GM18867 (cell line): ENCODE data around the gene C2orf72.
"Not testable (repeated sequence)": the region's sequence is repeated elsewhere in the genome, so short reads cannot be mapped to it uniquely, and the experiment has no call there.

Source experiments
- ATAC-seq: cut with Tn5 transposase; IDR thresholded peaks from one replicate; pipeline ENCODE4 v1.9.1; 2021; ENCODE audit warnings: mild to moderate bottlenecking, moderate library complexity; ENCODE audit not compliant: unreplicated experiment

The C2orf72 gene

DNA sequence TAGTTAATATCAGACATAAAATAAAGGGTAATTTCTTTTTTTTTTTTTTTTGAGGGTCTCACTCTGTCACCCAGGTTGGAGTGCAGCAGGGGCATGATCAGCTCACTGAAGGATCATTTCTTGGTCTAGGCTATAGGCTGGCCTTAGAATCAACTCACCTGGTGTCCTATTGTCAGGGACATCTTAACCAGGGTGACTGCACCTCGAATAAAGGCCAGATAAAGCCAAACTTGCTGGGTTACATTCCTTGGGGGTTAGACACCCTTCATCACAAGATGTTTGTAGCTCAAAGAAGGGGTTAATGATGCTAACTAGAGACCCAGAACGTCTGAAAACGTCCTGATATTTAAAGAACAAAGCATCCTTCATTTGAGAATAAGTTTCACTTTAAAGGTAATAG is 23.5 kb upstream of the C2orf72 start:
- no peak for ATAC-seq

DNA sequence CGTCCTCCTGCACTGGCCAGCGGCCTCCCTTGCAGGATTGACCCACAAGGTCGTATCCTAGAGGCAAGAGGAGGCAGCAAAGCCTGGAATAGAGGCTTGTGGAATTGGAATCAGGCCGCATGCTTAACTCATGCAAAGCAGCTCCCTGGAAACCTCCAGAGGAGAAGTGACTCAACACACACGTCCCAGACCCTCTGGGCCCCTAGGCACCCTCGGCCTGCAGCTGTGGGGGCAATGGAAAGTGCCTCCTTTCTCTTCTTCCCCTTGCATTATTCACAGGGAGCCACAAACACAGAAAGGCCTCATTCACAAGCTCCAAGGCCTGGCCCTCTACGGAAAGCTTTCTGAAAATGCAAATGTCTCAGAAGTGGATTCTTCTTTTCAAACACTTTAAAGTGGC is 21.8 kb upstream of the C2orf72 start:
- ATAC-seq = no peak

DNA sequence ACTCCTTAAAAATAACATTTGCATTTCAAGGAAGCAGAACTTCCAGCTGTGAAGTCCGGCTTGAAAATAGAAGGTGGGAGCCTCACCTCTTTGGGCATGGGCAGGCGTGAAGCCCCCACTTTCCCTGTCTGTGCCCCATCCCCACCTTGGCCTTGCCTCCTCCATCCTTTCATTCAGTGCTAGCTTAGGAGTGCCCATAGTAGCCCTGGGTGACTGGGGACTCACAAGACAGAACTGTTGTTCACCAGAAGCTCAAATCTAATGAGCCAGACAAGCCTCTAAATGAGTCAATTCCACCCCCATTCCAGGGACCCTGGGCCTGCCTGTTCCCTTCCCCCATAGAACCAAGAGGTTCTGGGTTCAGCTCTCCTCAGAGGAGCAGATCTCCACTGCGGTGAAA is 21.4 kb upstream of the C2orf72 start:
- ATAC-seq = no peak

DNA sequence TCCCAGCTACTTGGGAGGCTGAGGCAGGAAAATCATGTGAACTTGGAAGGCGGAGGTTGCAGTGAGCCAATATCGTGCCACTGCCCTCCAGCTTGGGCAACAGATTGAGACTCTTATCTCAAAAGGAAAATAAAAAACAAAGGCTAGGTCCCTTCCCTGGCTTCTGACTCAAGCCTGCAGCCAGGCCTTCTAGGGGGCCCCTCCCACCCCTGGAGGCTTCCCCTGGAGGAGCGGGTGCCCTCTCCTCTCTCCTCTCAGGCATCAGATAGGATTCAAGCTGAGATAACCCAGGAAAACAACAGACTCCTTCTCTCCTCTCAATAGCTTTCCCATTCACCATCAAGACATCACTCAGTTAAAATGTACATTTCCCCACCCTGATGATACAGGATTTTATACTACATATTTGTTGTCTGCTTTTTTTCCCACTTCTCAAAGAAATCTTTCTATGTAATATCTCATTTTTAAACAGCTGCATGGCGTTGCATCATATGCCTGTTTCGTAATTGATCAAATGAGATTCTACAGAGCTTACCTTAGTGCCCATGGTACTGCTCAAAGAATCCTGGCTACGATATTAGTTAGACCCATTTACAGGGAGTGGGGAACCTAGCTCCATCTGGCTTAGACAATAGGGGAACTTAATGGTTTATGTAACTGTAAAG is 20.6 kb upstream of the C2orf72 start:
- no peak for ATAC-seq

DNA sequence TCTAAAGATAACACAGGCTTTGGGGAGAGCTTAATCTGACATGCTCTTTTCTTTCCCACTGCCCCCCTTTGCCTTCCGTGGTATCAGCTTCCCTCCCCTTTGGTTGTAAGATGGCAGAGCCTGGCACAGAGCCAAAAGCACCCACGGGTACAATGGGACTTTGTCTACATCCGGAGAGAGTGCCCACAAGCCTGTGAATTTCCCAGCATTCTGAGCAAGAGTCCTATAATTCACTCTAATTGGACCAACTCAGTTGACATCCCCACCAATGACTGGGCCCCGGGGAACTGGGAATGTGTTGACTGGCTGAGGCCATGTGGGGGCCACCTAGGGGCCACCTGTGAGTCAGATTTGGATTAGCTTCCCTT is 20.1 kb upstream of the C2orf72 start:
- no peak for ATAC-seq

DNA sequence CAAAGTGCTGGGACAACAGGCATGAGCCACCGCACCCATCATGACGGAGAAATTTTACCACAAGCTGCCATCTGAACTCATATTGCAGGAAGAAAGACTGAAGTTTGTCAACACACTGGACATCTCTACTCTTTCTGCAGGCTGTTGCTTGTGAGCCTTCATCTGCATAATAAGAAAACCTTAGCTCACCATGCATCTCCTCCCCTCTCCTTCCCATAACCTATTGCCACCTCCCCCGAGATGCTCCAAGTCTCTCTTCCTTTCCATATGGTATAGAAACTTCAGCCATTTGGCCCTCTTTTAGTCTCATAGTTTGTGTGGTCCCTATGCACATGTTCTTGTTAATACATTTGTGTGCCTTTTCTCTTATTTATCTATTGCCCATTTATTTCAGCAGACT is 19.1 kb upstream of the C2orf72 start:
- no peak for ATAC-seq

DNA sequence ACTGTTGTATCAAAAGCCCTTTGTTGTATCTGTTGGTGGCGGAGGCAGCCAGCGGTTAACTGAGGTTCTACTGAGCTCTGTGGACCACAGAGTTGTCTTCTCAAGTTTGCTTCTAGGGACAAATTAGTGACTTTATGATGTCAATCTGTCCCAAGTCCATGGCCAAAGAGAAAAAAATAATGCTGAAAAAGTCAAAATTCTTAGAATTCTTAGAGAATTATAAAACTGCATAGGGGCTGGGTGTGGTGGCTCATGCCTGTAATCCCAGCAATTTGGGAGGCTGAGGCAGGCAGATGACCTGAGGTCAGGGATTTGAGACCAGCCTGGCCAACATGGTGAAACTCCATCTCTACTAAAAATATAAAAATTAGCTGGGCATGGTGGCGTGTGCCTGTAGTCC is 12.3 kb upstream of the C2orf72 start:
- ATAC-seq = not testable (repeated sequence)

DNA sequence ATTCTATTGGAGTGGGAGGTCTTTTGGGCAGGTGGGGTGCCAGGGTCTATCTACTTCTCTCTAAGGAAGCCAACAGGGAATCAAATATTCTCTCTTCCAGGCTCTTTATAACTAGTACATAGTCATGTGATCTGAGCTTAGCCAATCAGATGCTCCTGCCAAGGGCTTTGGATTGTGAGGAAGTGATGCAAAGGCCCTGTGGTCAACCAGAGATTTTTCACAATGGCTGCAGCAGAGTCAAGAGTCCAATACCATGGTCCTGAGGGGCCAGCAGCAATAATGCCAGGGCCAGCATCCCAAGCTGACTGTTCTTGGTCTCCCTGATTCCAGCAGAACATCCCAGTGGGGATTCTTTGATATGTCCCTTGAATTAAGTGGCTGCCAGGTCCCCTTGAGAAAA is 8.4 kb upstream of the C2orf72 start:
- ATAC-seq = no peak

DNA sequence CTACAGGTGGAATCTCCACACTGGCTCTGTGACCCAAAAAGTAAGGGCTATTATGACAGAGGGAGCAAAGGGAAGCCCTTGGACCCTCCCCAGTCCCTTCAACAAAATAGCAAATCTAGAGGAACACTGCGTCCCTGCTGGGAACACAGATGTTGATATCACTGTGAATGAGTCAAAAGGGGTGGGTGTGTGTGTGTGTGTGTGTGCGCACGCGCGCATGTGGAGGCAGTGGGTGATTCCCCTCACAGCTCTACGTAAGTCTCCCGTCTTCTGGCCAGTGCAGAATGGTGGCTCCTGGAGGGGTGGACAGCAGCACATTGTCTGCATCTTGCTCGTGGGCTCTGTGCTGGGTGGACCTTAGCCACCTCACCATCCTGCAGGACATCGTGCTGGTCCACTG is 7.8 kb upstream of the C2orf72 start:
- no peak for ATAC-seq

DNA sequence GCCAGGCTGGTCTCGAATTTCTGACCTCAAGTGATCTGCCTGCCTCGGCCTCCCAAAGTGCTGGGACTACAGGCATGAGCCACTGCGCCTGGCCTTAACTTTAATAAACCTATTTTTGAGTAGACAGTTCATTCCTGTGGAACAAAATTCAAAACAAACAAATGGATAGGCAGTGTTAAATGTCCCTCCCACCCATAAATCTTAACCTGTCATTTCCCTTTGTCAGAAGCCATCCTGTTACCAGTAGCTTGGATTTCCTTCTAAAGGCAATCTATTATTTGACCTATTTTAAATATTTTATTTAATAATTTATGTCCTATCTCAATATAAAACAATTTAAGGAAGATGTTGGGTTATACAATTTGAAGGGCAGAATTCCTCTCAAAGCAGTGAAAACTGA is 6.6 kb upstream of the C2orf72 start:
- no peak for ATAC-seq

DNA sequence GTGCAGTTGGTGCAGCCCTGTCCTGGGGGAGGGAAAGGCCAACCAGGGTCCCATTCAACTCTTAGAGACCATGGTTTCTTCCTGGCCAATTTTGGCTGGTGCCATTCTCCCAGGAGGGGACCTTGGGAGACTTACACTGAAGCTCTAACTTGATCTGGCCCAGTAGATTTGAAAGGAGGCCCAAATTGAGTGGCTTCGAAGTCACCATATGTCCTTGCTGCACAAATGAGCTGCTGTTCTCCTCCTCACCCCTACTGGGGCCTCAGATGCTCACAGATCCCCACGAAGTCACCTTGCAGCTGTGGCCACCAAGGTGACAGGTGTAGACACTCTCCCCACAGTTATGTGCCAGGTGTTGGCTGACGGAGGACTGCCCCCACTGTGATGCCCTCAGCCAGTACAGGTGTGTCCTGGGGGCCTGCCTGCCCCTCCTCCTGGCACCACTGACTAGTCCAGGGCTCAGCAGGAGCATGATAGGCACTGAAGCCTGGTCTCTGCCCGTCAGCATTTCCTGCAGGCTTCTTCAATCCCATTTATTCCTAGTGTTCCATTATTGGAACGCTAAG is 4.7 kb upstream of the C2orf72 start:
- ATAC-seq = no peak

DNA sequence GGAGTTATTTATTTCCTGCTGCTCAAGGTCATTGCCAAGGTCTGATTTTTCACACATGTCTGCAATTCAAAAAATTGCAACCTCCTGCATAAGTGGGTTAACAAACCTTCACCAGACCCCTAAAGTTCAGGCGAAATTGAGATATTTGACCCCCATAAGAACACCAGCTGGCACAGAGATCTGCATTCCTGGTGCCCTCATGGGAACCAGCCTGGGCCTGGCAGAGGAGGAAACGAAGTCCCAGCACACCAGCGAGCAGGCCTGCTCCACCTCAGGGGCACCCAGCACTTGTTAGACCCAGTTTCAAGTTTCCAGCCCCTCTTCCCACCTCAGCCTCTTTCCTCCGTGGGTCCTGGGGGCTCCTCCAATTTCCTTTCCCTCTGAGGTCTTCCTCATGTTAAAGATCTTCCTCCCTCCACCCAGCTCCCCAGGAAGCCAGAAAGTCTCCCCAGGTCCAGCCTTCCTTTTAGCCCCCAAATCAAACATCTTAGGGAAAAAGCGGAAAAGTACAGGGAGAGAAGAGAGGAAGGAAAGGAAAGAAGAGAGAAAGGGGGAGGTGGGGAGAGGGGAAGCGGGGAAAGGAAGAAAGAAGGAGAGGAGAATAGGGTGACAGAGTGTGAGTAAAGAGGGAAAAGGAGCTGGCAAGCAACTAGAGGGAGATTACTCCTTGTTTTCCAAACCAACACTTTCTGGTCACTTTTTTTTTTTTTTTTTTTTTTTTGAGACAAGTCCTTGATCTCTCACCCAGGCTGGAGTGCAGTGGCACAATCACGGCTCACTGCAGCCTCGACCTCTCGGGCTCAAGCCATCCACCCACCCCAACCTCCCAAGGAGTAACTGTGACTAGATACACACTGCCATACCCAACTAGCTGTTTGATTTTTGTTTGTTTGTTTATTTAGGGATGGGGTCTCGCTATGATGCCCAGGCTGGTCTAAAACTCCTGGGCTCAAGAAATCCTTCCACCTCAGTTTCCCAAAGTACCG is 3.9 kb upstream of the C2orf72 start:
- ATAC-seq = no peak

DNA sequence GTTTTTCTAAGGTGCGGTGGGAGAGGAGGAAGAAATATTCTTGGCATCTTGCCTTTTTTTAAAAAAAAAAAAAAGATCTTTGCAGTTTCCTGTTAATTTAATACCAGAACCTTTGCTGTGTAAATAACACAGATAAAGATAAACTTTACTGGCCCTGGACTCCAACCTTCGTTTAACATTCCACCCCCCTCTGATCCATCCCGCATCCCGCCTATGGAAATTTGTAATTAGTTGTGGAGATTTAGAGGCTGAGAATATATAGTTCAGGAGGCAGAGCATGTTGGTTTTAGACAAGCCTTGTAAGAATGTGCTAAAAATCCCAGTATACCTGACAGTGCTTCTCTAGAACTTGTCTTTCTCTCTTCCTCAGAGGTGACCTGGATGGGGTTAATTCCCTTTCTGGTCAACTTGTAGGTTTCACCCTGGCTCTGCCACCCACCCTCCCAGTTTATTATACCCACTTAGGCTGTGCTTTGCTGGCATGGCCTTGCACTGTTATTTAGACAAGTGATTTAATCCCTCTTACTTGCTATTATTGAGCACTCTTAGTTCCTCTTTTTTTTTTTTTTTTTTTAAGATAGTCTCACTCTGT is 2.9 kb upstream of the C2orf72 start:
- ATAC-seq = no peak

DNA sequence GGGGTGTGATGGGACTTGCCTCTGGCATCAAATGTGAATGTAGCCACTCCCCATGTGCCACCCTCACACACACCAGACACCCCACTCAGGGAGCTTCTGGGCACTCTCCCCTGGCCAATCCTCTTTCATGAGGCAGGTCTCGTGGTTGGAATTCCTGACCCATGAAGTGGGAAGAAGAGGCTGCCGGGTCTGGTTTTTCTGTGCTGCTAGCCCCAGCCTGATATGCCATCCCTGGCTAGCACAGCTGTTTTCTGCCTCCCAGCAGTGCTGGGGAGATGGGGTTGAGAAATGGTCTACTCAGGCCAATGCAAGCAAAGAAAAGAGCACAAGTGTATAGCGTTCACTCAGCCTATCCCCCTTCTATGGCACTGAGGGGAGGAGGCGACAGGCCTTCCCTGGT is 1.2 kb upstream of the C2orf72 start:
- no peak for ATAC-seq

DNA sequence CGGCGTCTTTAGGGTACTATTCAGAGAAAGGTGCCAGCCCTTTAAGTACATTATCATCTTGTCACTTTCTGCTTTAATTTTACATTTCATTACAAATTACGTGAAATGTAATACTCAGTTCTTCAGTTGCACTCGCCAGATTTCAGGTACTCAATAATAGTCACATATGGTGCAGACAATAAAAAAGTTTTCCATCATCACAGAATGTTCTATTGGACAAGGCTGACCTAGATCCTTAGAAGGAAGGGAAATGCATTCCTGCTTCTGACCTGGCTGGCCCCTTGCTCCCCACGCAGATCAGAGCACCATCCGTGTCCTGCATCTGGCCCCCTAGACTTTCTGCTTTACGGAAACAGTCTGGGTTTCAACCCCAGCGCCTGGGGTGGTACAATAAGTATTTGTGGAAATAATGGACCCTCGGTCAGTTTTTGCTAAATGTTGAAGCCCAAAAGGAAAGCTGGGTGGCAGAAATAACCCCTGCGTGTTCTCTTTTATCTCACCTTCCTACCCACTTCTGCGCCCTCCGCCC is 681 bp upstream of the C2orf72 start:
- ATAC-seq = no peak

DNA sequence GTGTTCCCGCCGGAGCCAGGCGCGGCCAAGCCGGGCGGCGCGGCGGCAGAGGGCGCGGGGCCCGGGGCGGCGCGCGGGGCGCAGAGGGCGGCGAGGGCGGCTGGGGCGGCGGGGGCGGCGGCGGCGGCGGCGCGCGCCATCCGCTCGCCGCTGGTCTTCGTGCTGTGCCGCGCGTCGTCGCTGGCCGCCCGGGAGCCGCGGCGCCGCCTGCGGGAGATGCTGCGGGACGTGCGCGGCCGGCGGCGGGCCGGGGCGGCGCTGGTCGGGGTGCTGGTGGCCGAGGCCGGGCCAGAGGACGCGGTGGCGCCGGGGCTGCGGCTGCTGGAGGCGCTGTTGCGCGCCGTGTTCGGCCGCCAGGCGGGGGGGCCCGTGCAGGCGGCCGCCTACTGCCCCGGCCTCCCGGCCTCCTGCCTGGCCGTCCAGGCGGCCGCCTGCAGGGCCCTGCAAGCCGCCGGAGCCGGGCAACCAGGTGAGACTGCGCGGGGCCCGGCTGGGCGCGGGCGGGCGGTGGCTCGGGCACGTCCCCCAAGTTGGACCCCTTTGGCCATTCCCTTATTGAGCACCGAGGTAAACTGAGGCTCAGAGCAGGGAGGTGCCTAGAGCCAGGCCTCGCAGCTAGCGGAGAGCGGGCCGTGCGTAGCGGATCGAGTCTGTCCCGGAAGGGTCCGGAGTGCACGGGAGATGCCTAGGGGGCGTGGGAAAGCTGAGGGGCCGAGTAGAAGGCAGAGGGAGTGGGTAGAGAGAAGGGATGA is 584 bp downstream of the C2orf72 start:
- ATAC-seq = no peak

DNA sequence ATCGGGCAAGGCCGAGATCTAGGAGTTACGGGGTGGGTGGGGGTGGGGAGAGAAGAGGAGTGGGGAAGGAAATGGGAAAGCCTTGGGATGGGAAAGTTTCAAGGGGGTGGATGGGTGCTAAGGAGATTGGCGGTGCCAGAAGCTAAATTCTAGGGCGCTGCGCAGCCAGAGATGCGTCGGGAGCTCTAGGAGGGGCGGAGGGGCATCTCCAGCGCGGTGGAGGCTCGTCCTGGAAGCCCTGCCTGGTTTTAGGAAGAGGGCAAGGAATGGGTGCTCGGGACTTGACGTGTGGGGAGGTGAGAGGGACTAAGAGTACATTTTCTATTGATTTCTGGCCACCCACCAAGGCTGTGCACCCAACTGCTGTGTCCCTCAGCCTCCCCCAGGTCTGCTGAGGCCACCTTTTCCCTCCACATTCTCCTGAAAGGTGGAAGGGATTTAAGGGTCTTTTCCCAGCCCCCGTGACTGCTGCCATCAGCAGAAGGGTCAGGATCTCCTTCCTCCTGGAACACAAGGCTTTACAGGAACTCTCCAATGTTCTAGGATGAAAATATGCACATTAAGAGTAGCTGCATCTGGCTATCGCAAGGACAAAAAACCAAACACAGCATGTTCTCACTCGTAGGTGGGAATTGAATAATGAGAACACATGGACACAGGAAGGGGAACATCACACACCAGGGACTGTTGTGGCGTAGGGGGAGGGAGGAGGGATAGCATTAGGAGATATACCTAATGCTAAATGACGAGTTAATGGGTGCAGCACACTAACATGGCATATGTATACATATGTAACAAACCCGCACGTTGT is 1.4 kb downstream of the C2orf72 start:
- ATAC-seq = no peak

DNA sequence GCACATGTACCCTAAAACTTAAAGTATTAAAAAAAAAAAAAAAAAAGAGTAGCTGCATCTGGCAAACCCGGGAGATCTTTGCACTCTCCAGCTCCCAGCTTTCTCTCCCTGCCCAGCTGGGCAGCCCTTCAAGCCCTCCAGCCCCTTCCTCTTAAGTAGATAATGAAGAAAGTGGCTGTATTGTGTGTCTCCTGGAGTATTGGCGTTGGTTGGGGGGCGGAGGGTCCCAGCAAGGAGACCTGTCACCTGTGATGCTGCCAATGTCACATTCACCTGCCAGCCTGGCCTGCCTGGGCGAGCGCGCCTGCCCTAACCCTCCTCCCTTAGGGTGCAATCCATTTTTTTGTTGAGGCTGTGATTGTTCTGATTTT is 2.0 kb downstream of the C2orf72 start:
- ATAC-seq = no peak

DNA sequence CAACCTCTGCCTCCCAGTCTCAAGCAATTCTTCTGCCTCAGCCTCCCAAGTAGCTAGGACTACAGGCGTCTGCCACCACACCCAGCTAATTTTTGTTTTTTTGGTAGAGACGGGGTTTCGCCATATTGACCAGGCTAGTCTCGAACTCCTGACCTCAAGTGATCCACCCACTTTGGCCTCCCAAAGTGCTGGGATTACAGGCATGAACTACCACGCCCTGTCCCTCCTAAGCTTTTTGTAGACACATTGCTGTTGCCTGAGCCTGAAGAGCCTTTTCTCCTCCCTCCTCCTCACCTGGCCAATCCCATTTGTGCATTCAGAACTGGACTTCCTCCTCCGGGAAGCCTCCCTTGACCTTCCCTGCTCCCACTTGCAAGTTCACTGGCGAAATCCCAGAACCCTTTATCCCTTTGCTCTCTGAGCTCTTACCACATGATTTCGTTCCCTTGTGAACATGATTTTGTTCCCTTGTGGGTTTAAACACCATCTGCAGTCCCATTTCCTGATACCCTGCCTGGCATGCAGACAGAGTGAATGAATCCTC is 2.6 kb downstream of the C2orf72 start:
- no peak for ATAC-seq
